HG03378 (cell line): ENCODE measurements around the gene DDAH1.

Source experiments
- ATAC-seq: cut with Tn5 transposase; IDR thresholded peaks from one replicate; pipeline ENCODE4 v1.9.1; 2021; ENCODE audit warnings: mild to moderate bottlenecking, moderate library complexity; ENCODE audit not compliant: unreplicated experiment

Gene DDAH1

DNA sequence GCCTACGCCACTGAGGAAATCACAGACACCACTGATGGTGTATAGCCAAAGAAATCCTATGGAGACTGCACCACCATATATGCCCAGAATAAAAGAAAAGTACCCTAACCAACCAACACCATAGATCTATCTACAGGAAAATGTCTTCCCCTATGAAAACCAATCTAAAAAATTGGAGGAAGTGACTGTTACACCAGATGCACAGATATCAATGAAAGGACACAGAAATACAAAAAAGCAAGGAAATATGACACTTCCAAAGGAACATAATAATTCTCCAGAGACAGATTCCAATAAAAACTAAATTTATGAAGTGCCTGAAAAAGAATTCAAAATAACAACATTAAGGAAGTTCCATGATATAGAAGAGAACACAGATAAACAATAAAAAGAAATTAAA is 131.8 kb downstream of the DDAH1 start:
- ATAC-seq, result no peak

GRCh38 chr1:85332575-85332974 is 132.4 kb downstream of the DDAH1 start:
- no peak for ATAC-seq

GRCh38 chr1:85330711-85331290 is 134.2 kb downstream of the DDAH1 start:
- peak; percentile 46 for ATAC-seq

- ATAC-seq, result no peak
These were observed 134.7 kb downstream of the DDAH1 start for GRCh38 chr1:85330214-85330631.

GRCh38 chr1:85328713-85329397 is 136.1 kb downstream of the DDAH1 start:
- no peak for ATAC-seq

GRCh38 chr1:85327759-85328158 is 137.2 kb downstream of the DDAH1 start:
- ATAC-seq, result no peak

- ATAC-seq, result no peak
These were observed 138.1 kb downstream of the DDAH1 start for GRCh38 chr1:85326851-85327250.

GRCh38 chr1:85326336-85326735 is 138.6 kb downstream of the DDAH1 start:
- no peak for ATAC-seq

DNA sequence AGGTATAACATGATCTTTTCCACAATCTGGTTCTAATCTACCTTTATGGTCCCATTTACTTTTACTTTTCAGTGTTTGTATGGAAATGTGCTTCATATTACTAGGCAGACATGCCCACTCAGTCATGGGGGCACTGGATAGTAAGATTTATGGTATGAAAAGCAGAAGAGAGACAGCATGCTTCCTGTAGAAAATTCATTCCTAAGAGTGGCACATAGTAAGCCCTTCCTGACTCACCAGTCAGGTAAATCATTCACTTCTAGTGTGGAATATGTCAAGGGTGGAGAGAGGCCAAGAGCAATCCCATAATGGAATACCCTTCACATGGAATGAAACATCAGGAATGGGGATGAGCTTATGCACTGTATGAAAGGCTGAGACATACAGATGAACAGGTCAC is 139.0 kb downstream of the DDAH1 start:
- ATAC-seq, result no peak

DNA sequence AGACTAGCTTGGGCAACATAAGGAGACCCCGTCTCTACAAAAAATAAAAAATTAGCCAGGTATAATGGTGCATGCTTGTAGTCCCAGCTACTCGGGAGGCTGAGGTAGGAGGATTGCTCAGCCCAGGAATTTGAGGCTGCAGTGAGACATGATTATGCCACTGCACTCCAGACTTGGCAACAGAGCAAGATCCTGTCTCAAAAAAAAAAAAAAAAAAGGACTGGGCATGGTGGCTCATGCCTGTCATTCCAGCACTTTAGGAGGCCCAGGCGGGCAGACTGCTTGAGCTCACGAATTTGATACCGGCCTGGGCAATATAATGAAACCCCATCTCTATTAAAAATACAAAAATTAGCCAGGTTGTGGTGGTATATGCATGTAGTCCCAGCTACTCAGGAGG is 141.2 kb downstream of the DDAH1 start:
- no peak for ATAC-seq

DNA sequence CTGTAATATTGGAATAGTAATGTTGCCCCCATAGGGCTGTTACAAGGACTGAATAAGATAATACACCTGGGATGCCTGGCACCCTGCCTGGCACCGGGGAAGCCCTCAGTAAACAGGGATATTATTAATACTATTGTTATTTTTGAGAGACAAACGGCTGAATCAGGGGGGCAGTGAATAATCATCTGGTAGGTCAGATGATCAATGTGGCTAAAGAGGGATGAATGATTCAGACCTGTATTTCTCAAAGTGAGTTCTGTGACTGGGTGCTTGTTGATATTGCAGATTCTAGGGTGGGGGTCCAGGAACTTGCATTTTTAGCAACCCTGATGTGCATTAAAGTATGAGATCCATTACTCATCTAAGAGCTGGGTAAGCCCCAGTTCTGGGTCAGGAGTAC is 142.3 kb downstream of the DDAH1 start:
- ATAC-seq, result no peak

- ATAC-seq, result peak; percentile 90
These were observed 143.6 kb downstream of the DDAH1 start for GRCh38 chr1:85321237-85321964.

GRCh38 chr1:85320371-85321131 is 144.4 kb downstream of the DDAH1 start:
- no peak for ATAC-seq

DNA sequence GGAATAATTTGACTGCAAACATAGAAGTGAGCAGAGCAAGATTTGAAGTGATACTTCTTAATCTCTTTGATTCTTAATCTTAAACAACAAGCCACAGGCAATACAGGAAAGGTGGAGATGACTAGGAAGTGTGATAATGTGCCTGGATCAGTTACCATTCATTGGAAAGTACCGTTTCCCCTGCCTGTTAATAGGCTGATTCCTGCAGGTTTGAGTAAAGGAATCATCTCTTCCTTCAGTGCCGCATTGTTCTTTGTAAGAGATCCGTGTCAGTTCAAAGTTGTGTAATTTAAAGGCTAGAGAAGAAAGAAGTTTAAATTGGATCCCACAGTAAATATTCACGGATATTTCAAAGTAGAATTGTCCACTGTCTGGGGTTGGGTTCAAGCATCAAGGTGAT is 145.0 kb downstream of the DDAH1 start:
- ATAC-seq, result no peak

DNA sequence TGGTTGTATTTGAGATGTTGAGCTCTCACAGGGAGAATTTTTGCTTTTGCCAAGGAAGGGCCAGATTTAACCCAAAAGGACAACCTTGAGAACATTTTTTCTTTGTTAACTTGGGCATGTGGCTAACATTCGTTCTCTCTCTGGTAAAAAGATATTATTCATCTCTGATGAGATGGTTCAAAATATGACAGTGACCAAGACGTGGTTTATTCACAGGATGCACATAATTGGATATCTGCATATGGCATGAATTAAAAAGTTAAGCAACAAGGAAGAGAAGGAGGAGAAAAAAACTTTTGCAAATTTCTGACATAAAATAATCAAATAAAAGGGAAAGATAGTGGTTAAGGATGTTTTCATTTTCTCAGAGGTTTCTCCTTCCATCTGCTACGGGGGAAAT is 145.5 kb downstream of the DDAH1 start:
- ATAC-seq, result no peak

DNA sequence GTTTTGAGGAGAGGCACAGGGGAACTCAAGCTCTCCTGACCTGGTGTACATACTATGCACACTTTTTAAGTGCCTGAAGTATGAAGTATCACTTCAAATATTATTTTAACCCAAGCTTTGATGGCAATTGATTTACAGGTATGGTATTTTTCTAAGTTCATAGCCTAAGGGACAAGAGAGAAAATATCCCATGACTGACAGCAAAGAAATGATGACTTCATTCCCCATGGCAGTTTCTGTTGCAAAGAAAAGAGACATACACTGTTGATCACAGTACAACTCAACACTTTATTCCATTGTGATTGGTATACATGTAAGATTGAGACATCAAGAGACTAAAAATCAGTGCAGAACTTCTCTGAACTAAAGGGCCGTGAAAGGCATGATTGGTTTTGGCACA is 146.7 kb downstream of the DDAH1 start:
- no peak for ATAC-seq

GRCh38 chr1:85317560-85317959 is 147.4 kb downstream of the DDAH1 start:
- no peak for ATAC-seq

GRCh38 chr1:85316321-85316720 is 148.6 kb downstream of the DDAH1 start:
- ATAC-seq, result no peak

DNA sequence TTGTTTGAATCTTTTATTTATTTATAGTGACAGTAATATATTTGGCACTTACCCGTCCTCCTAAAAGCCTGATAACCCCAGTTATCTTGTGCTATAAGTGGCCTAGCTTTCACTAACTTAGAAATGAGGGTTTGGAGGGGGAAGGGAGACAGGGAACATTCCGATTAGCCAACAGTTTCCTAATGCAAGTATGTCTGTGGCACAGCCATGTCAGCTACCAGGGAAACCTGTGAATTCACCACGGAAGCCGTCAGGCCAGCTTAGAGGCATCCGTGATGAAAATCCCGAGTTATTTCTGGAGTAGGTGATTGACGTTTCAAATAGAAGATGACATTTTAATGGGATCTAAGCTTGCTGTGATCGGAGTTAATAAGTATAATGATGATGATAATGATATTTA is 149.2 kb downstream of the DDAH1 start:
- no peak for ATAC-seq

DNA sequence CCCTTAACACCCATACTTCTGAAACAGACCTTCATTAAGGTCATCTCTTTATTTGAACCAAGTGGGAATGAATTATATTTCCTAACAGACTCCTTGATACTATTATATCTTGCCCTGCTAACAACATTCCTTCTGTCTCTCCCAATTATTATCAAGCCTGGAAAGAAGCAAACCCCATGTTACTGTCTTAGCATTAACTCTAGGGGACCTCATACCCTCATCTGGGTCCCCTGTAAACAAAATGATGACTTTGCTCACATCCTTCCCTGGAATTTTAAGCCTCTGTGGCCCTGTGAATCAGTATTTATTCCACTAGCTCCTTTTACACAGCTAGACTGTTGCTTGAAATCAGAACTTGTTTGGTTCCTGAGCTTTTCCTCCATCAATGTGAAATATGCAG is 150.2 kb downstream of the DDAH1 start:
- no peak for ATAC-seq

GRCh38 chr1:85313888-85314696 is 150.9 kb downstream of the DDAH1 start:
- ATAC-seq, result no peak
